Activated T-cell treated with anti-CD3 and anti-CD28 coated beads, Interleukin-2, amount 50 U/mL, for 24 hours (primary cell): ENCODE data around the gene STARD7.
A peak's percentile ranks its signal among the peaks of the same experiment; 100 is the strongest.
"Not testable (repeated sequence)": the region's sequence is repeated elsewhere in the genome, so short reads cannot be mapped to it uniquely, and the experiment has no call there.

Experiments
- DNase-seq: peaks from one replicate; pipeline ENCODE4 v3.0.0-alpha.2; 2020
- H3K27ac Mint-ChIP-seq: 2 replicates; pipeline ENCODE4 v1.8.0; 2020; ENCODE audit warnings: mild to moderate bottlenecking, mixed read lengths
- H3K27me3 Mint-ChIP-seq: 2 replicates; pipeline ENCODE4 v1.8.0; 2020; ENCODE audit warnings: mixed read lengths
- H3K36me3 Mint-ChIP-seq: 2 replicates; pipeline ENCODE4 v1.8.0; 2020; ENCODE audit warnings: low read depth, mixed read lengths
- H3K4me1 Mint-ChIP-seq: 2 replicates; pipeline ENCODE4 v1.8.0; 2020; ENCODE audit warnings: low read depth, mixed read lengths
- H3K4me3 Mint-ChIP-seq: 2 replicates; pipeline ENCODE4 v1.8.0; 2020; ENCODE audit warnings: mild to moderate bottlenecking, moderate library complexity, mixed read lengths
- H3K9me3 Mint-ChIP-seq: 2 replicates; pipeline ENCODE4 v1.8.0; 2020; ENCODE audit warnings: mixed read lengths

Gene STARD7

GRCh38 chr2:96146153-96146880 lies 62.3 kb downstream of the STARD7 start:
- Mint-ChIP-seq H3K36me3 (peaks cover 39% of the 10 kb centered on the region), H3K27me3 (no peaks in the 10 kb centered on the region), H3K9me3 (no peaks in the 10 kb centered on the region), H3K27ac (peak overlapping the region; percentile 99), H3K4me1 (peaks cover 68% of the 10 kb centered on the region), H3K4me3 (peak overlapping the region; percentile 85)
- DNase-seq, result peak; percentile 96

GRCh38 chr2:96145848-96146152 lies 62.8 kb downstream of the STARD7 start:
- no peaks in the 10 kb centered on the region for H3K9me3 Mint-ChIP-seq
- H3K27ac Mint-ChIP-seq, result peak overlapping the region; percentile 99
- no peaks in the 10 kb centered on the region for H3K27me3 Mint-ChIP-seq
- H3K4me3 Mint-ChIP-seq, result peak overlapping the region; percentile 85
- DNase-seq, result no peak
- H3K36me3 Mint-ChIP-seq, result peaks cover 42% of the 10 kb centered on the region
- H3K4me1 Mint-ChIP-seq, result peaks cover 68% of the 10 kb centered on the region

- H3K4me3 Mint-ChIP-seq, result peak within 1 kb of the TSS; percentile 96
- H3K4me1 Mint-ChIP-seq, result peaks cover 65% of the 10 kb centered on the region
- H3K36me3 Mint-ChIP-seq, result peaks cover 42% of the 10 kb centered on the region
- no peaks in the 10 kb centered on the region for H3K9me3 Mint-ChIP-seq
- peak within 1 kb of the TSS; percentile 99 for H3K27ac Mint-ChIP-seq
- peak; percentile 98 for DNase-seq
- H3K27me3 Mint-ChIP-seq, result no peaks in the 10 kb centered on the region
Measured at GRCh38 chr2:96145036-96145847, 63.4 kb downstream of the STARD7 start, which contains the start of gene DUSP2. Gene DUSP2, minus strand, starts transcription at chr2:96145440. Its CDS starts 86 bp downstream, at chr2:96145354.

GRCh38 chr2:96144481-96145035 lies 64.1 kb downstream of the STARD7 start:
- H3K27ac Mint-ChIP-seq, result peak overlapping the region; percentile 97
- peaks cover 42% of the 10 kb centered on the region for H3K36me3 Mint-ChIP-seq
- peaks cover 60% of the 10 kb centered on the region for H3K4me1 Mint-ChIP-seq
- peak overlapping the region; percentile 96 for H3K4me3 Mint-ChIP-seq
- no peaks in the 10 kb centered on the region for H3K9me3 Mint-ChIP-seq
- H3K27me3 Mint-ChIP-seq, result no peaks in the 10 kb centered on the region
- DNase-seq, result peak; percentile 82

GRCh38 chr2:96143848-96144480 lies 64.7 kb downstream of the STARD7 start:
- peaks cover 42% of the 10 kb centered on the region for H3K36me3 Mint-ChIP-seq
- peaks cover 60% of the 10 kb centered on the region for H3K4me1 Mint-ChIP-seq
- peak overlapping the region; percentile 96 for H3K4me3 Mint-ChIP-seq
- H3K9me3 Mint-ChIP-seq, result no peaks in the 10 kb centered on the region
- H3K27ac Mint-ChIP-seq, result peak overlapping the region; percentile 97
- no peaks in the 10 kb centered on the region for H3K27me3 Mint-ChIP-seq
- DNase-seq, result peak; percentile 76

GRCh38 chr2:96143231-96143847 lies 65.3 kb downstream of the STARD7 start:
- Mint-ChIP-seq H3K27ac (peak overlapping the region; percentile 97), H3K9me3 (no peaks in the 10 kb centered on the region), H3K4me3 (peak overlapping the region; percentile 96), H3K4me1 (peaks cover 57% of the 10 kb centered on the region), H3K27me3 (no peaks in the 10 kb centered on the region), H3K36me3 (peaks cover 42% of the 10 kb centered on the region)
- peak; percentile 66 for DNase-seq

GRCh38 chr2:96142217-96143113 lies 66.2 kb downstream of the STARD7 start:
- Mint-ChIP-seq H3K36me3 (peaks cover 38% of the 10 kb centered on the region), H3K4me1 (peaks cover 50% of the 10 kb centered on the region), H3K4me3 (peak overlapping the region; percentile 96), H3K27ac (peak overlapping the region; percentile 97), H3K9me3 (no peaks in the 10 kb centered on the region), H3K27me3 (no peaks in the 10 kb centered on the region)
- DNase-seq, result peak; percentile 87

GRCh38 chr2:96141624-96141967 lies 67.0 kb downstream of the STARD7 start:
- peak overlapping the region; percentile 96 for H3K4me3 Mint-ChIP-seq
- peak overlapping the region; percentile 97 for H3K27ac Mint-ChIP-seq
- H3K9me3 Mint-ChIP-seq, H3K27me3 Mint-ChIP-seq, DNase-seq: not testable (repeated sequence)
- peaks cover 42% of the 10 kb centered on the region for H3K4me1 Mint-ChIP-seq
- peaks cover 38% of the 10 kb centered on the region for H3K36me3 Mint-ChIP-seq

GRCh38 chr2:96140941-96141623 lies 67.5 kb downstream of the STARD7 start:
- Mint-ChIP-seq H3K9me3 (no peaks in the 10 kb centered on the region), H3K27me3 (no peaks in the 10 kb centered on the region), H3K27ac (peak overlapping the region; percentile 97), H3K36me3 (peaks cover 38% of the 10 kb centered on the region), H3K4me3 (peak overlapping the region; percentile 96), H3K4me1 (peaks cover 37% of the 10 kb centered on the region)
- no peak for DNase-seq

GRCh38 chr2:96139181-96139758 lies 69.4 kb downstream of the STARD7 start:
- Mint-ChIP-seq H3K27ac (peak overlapping the region; percentile 71), H3K4me3 (no peak overlapping the region), H3K4me1 (peaks cover 32% of the 10 kb centered on the region), H3K9me3 (no peaks in the 10 kb centered on the region), H3K27me3 (no peaks in the 10 kb centered on the region), H3K36me3 (peaks cover 35% of the 10 kb centered on the region)
- DNase-seq, result no peak

GRCh38 chr2:96138179-96139145 lies 70.2 kb downstream of the STARD7 start, which contains the start of gene ASTL:
Gene ASTL, minus strand, starts transcription at chr2:96138502. Its CDS starts 66 bp downstream, at chr2:96138436.
- peaks cover 32% of the 10 kb centered on the region for H3K4me1 Mint-ChIP-seq
- DNase-seq, result peak; percentile 75
- peak within 1 kb of the TSS; percentile 85 for H3K27ac Mint-ChIP-seq
- peaks cover 27% of the 10 kb centered on the region for H3K36me3 Mint-ChIP-seq
- no peaks in the 10 kb centered on the region for H3K9me3 Mint-ChIP-seq
- H3K4me3 Mint-ChIP-seq, result peak within 1 kb of the TSS; percentile 36
- H3K27me3 Mint-ChIP-seq, result no peaks in the 10 kb centered on the region
